Smooth muscle cell (in vitro differentiated cells): Measurements from ENCODE around the gene HIVEP3. TPM values are rescaled to one million over a fixed set of nuclear protein-coding genes. Genes with fewer than 3 reads are reported as not detected.

ENCODE experiments used
- DNase-seq: peaks from one replicate; lab custom pipeline; 2025; ENCODE audit not compliant: unreplicated experiment; lab: John Stamatoyannopoulos, UW
- H2AFZ ChIP-seq: fragments of 200-600 bp; sonication (generic); 2 replicates; pipeline ENCODE4 v1.6.0; 2016; ENCODE audit warnings: antibody characterized with exemption, low read depth, mild to moderate bottlenecking
- H3F3A ChIP-seq: fragments of 200-600 bp; sonication (generic); 2 replicates; pipeline ENCODE4 v1.6.0; 2017; ENCODE audit warnings: antibody characterized with exemption, low read depth
- H3K27ac ChIP-seq: fragments of 200-600 bp; sonication (generic); 2 replicates; pipeline ENCODE4 v1.5.1; 2016; ENCODE audit warnings: low read depth, mild to moderate bottlenecking
- H3K27me3 ChIP-seq: fragments of 200-600 bp; sonication (generic); 2 replicates; pipeline ENCODE4 v1.6.1; 2016; ENCODE audit warnings: low read depth, mild to moderate bottlenecking
- H3K36me3 ChIP-seq: fragments of 200-600 bp; sonication (generic); 2 replicates; pipeline ENCODE4 v1.5.1; 2016; ENCODE audit warnings: low read depth
- H3K4me1 ChIP-seq: fragments of 200-600 bp; sonication (generic); 2 replicates; pipeline ENCODE4 v1.5.1; 2016; ENCODE audit warnings: low read depth
- H3K4me2 ChIP-seq: fragments of 200-600 bp; sonication (generic); 2 replicates; pipeline ENCODE4 v1.6.0; 2016; ENCODE audit warnings: mild to moderate bottlenecking
- H3K4me3 ChIP-seq: fragments of 200-600 bp; sonication (generic); 2 replicates; pipeline ENCODE4 v1.5.1; 2016; ENCODE audit warnings: mild to moderate bottlenecking
- H3K79me2 ChIP-seq: fragments of 200-600 bp; sonication (generic); 2 replicates; pipeline ENCODE4 v1.6.0; 2016; ENCODE audit warnings: low read depth, mild to moderate bottlenecking
- H3K9ac ChIP-seq: fragments of 200-600 bp; sonication (generic); 2 replicates; pipeline ENCODE4 v1.6.0; 2016; ENCODE audit warnings: low read depth
- H3K9me3 ChIP-seq: fragments of 200-600 bp; sonication (generic); replicated peaks from 2 replicates; pipeline ENCODE4 v1.5.1; 2016; ENCODE audit warnings: low read depth
- H4K20me1 ChIP-seq: fragments of 200-600 bp; sonication (generic); 2 replicates; pipeline ENCODE4 v1.6.0; 2016; ENCODE audit warnings: low read depth
- WGBS: methylation state at CpG from one replicate; pipeline ENCODE4 v1.1.7; 2016; ENCODE audit warnings: low lambda C conversion rate; 5-methylcytosine and 5-hydroxymethylcytosine counted together
- polyA plus RNA-seq: library from polyadenylated mRNA; unstranded; fragments of >200 nt; fragmentation: Nextera tagmentation; extraction: Ambion mirVana; gene quantifications from 2 replicates; pipeline ENCODE4 v1.2.1, GENCODE V29; 2016
- total RNA-seq: library from RNA; depleted of rRNA; stranded (reverse); fragments of >200 nt; gene quantifications from 2 replicates; pipeline ENCODE4 v1.2.3, GENCODE V29; 2014
- TF ChIP-seq, protein P1 (sequence below): fragments of 200-600 bp; sonication (generic); IDR thresholded peaks from 2 replicates; pipeline ENCODE4 v1.5.1; 2017; ENCODE audit warnings: borderline replicate concordance, mild to moderate bottlenecking, antibody characterized with exemption; ENCODE audit not compliant: insufficient read depth, poor library complexity, severe bottlenecking

The HIVEP3 gene
- total and polyA plus RNA-seq, 2 experiments from 2014 or later: 2.1 to 6.4 TPM

DNA sequence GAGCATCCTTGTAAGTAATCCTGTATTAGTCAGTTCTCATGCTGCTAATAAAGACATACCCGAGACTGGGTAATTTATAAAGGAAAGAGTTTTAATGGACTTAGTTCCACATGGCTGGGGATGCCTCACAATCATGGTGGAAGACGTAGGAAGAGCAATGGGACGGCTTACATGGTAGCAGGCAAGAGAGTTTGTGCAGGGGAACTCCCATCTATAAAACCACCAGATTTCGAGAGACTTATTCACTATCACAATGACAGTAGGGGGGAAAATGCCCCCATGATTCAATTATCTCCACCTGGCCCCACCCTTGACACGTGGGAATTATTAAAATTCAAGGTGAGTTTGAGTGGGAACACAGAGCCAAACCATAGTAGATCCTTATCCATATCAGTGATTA lies 124.7 kb downstream of the HIVEP3 start:
- DNase-seq: no peak
- Histone ChIP-seq H3K36me3 (no peaks in the 10 kb centered on the region), H3K9ac (no peak overlapping the region), H2AFZ (no peak overlapping the region), H3K79me2 (no peaks in the 10 kb centered on the region), H4K20me1 (no peaks in the 10 kb centered on the region), H3K4me3 (no peak overlapping the region), H3K4me1 (no peaks in the 10 kb centered on the region), H3K9me3 (no peaks in the 10 kb centered on the region), H3F3A (no peaks in the 10 kb centered on the region), H3K27me3 (no peaks in the 10 kb centered on the region), H3K4me2 (no peak overlapping the region), H3K27ac (no peak overlapping the region)
- TF ChIP-seq, protein P1, sequence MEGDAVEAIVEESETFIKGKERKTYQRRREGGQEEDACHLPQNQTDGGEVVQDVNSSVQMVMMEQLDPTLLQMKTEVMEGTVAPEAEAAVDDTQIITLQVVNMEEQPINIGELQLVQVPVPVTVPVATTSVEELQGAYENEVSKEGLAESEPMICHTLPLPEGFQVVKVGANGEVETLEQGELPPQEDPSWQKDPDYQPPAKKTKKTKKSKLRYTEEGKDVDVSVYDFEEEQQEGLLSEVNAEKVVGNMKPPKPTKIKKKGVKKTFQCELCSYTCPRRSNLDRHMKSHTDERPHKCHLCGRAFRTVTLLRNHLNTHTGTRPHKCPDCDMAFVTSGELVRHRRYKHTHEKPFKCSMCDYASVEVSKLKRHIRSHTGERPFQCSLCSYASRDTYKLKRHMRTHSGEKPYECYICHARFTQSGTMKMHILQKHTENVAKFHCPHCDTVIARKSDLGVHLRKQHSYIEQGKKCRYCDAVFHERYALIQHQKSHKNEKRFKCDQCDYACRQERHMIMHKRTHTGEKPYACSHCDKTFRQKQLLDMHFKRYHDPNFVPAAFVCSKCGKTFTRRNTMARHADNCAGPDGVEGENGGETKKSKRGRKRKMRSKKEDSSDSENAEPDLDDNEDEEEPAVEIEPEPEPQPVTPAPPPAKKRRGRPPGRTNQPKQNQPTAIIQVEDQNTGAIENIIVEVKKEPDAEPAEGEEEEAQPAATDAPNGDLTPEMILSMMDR: no peak
- WGBS: 78% methylated on average over 5 of the region's 5 CpGs

DNA sequence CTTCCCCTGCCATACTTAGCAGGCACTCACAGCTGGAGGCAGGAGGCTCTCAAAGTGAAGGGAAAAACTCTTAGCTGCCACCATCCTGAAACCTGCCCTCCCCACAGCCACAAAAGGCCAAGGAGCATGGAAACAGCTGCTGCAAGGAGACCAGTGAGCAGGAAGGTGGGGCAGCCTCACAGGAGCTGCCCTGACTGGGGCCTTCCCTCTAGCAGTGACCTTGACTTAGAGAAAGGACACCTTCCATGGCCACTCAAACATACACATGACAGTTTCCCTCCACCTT lies 126.3 kb downstream of the HIVEP3 start:
- Histone ChIP-seq H3K9me3 (no peaks in the 10 kb centered on the region), H3K4me3 (no peak overlapping the region), H4K20me1 (no peaks in the 10 kb centered on the region), H3K36me3 (no peaks in the 10 kb centered on the region), H3K27ac (no peak overlapping the region), H3F3A (no peaks in the 10 kb centered on the region), H3K4me1 (no peaks in the 10 kb centered on the region), H3K9ac (no peak overlapping the region), H3K4me2 (no peak overlapping the region), H2AFZ (no peak overlapping the region), H3K27me3 (no peaks in the 10 kb centered on the region), H3K79me2 (no peaks in the 10 kb centered on the region)
- no peak for DNase-seq
- TF ChIP-seq, protein P1: no peak

DNA sequence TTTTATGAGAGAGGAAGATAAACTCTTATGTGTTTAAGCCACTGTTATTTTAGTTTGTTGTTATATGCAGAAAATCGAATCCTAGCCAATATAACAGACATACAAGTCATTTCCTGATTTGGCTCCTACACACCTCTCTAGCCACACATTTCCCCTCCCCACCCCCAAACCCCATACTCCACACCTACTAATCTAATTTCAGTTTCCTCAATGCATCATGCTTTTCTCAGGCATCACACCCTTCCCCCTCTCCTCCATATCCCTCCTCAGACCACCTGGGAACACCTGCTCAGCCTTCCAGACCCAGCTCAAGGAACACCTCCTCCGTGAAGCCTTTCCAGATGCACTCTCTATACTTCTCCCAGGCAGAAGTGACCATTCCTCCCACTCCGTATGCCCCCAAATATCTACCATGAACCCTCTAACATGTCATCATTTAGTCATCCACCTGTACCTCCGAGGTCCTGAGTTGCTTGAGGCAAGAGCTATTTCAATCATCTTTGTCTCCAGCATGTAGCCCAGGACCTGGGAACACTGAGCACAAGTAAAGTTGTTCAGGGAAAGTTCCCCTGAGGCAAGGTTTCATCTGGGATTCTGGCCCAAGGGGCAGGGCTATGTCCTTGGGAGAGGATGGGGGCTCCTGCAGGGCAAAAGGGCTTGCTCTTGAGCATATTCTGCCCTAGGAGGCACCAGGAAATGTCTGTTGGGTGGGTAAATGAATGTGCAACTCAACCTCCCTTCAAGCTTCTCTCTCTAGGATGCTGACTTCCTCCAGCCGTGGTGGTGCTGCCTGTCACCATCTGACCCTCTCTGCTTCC lies 126.8 kb downstream of the HIVEP3 start:
- TF ChIP-seq, protein P1: no peak
- Histone ChIP-seq H3K36me3 (no peaks in the 10 kb centered on the region), H3K79me2 (no peaks in the 10 kb centered on the region), H3K27ac (no peak overlapping the region), H3K4me2 (no peak overlapping the region), H3K4me1 (no peaks in the 10 kb centered on the region), H3K9me3 (no peaks in the 10 kb centered on the region), H3F3A (no peaks in the 10 kb centered on the region), H3K4me3 (no peak overlapping the region), H3K9ac (no peak overlapping the region), H4K20me1 (no peaks in the 10 kb centered on the region), H3K27me3 (no peaks in the 10 kb centered on the region), H2AFZ (no peak overlapping the region)
- no peak for DNase-seq
- WGBS: 81% methylated on average over 5 of the region's 5 CpGs

DNA sequence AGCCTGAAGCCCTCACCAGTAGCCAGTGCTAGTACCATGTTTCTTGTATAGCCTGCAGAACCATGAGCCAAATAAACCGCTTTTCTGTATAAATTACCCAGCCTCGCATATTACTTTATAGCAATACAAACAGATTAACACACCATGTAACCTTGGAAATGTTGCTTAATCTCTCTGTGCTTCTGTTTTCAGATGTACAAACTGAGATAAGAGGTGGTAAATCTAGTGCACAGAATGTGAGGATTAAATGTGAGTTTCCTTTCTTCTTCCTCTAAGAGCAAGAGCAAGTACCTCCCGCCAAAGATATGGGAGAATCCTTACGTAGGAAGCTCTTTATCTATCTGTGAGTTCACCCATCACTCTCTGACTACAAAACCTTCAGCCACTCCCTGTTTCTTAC lies 128.4 kb downstream of the HIVEP3 start:
- Histone ChIP-seq H3K27me3 (no peaks in the 10 kb centered on the region), H3K9ac (no peak overlapping the region), H3F3A (no peaks in the 10 kb centered on the region), H3K4me3 (no peak overlapping the region), H3K27ac (no peak overlapping the region), H3K4me2 (no peak overlapping the region), H3K9me3 (no peaks in the 10 kb centered on the region), H3K4me1 (no peaks in the 10 kb centered on the region), H3K36me3 (no peaks in the 10 kb centered on the region), H4K20me1 (no peaks in the 10 kb centered on the region), H3K79me2 (no peaks in the 10 kb centered on the region), H2AFZ (no peak overlapping the region)
- DNase-seq: no peak
- WGBS: 92% methylated on average over 4 of the region's 4 CpGs
- TF ChIP-seq, protein P1: no peak
